Fibroblast of skin of right quadriceps (primary cell): ENCODE measurements around the gene ATP12A.

Experiments used
- DNase-seq: peaks from one replicate; pipeline ENCODE4 v3.0.0-alpha.2; 2013

ATP12A gene

DNA sequence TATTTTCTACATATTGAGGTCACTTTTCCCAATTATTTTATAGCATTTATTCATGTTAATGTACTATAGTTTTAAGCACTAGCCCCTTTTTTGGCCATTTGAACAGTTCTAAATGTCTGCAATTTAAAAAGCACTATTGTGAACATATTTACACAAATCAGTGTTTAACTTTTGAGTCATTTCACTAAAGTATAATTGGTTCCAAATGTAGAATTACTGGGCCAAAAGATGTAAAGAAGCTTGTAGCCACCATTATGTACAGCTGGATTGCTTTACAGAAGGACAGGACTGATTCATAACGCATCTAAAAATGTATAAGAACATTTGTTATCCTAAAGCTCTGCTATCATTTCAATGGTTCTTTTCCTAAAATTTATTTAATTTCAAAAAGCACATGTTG lies 16.6 kb upstream of the ATP12A start:
- DNase-seq, result peak; percentile 44

DNA sequence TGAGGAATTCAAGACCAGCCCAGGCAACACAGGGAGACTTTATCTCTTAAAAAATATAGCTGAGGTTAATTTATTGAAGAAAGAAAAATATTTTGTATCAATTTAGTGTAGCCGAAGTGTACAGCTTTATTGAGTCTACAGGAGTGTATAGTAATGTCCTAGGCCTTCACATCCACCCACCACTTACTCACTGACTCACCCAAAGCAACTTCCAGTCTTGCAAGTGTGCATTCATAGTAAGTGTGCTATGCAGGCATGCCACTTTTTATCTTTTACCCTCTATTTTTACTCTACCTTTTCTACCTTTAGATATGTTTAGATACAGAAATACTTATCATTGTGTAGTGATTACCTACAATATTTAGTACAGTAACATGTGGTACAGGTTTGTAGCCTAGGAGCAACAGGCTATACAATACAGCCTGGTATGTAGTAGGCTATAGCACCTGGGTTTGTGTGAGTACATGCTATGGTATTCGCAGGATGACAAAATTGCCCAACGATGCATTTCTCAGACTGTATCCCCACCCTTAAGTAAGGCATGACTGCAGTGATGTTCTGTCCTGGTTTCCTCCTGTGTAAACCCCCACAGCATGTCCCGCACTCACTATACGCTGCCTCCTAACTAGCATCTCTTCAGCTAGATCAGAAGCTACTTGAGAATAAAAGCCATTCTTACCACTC lies 15.3 kb upstream of the ATP12A start:
- peak; percentile 67 for DNase-seq

DNA sequence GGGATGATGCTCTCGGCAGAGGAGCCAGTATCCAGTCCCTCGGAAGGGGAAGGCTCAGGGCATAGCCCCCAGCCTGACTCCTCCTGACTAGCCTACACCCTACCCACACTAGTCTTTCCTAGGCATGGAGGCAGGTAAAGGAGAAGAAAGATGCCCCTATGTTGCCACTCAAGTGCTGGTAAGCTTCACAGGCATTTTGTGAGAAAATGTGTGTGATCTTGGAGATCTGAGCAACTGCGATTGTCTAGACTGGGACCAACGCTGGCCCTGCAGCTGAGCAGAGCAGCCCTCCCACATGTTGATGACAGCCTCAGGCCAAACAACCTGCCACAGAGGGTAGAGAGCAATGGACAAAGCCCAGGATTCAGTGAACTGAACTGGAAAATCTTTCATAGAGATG lies 11.7 kb upstream of the ATP12A start:
- no peak for DNase-seq

DNA sequence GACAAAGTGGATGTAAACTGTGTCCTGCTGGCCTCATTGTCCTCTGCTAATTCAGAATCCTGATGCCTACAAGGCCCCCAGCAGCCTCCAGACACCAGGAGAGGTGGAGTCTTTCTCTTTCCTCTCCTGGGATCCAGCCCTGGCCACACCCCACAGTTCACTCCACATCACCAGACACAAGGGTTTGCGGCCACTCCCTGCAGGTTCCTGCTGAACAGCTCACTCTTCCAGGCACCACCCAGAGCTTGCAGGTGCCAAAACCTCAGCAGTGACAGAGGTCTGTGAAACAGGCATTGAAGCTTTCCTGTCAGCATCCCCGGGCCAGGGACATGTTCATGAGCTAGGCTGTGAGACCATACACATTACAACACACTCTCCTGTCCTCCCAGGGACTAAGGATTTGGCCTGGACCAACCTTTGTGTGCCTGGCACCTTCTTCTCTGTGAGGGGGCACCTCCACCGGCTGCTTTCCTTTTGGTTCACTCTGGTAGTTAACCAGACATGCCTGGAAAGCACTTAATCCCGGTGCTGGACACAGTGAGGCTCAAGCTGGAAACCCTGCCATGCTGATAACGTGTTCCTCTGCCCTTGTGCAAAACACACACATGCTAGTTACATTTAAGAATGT lies 11.1 kb upstream of the ATP12A start:
- no peak for DNase-seq

DNA sequence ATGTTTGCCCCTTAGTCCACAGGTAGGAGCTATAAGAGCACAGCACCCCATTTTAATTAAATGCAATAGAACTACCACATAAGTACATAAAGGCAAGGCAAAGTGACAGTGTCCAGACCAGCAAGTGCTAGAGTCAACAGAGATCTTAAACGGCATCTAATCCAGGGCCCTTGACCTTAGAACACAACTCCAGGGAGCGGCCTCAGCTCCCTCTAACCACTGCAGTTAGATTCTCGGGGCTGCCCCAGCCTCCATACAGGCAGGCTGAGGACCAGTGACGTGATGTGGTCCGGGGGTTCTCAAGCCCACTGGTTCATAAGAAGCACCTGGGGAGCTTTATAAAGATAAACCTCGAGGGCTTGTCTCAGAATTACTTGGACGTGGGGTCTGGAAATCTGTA lies 10.0 kb upstream of the ATP12A start:
- no peak for DNase-seq

DNA sequence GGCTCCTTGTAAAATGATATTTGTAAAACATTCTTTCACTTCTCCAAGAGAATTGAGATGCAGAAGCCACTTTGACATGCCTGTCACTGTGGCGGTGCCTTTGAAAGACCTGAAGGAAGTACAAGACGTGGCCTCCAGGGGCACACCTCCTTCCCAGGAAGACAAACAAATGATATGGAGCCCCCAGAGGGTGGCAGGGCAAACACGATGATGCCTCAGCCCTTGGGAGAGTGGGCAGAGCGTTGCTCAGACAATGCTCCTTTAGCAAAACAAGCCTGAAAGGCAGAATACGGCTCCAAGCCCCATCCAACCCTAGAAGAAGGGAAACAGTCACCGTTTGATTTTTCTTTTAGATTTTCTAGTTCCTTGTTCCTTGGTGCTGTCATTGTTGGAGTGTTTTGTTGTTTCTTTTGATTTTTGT lies 9.2 kb upstream of the ATP12A start:
- DNase-seq, result peak; percentile 22

DNA sequence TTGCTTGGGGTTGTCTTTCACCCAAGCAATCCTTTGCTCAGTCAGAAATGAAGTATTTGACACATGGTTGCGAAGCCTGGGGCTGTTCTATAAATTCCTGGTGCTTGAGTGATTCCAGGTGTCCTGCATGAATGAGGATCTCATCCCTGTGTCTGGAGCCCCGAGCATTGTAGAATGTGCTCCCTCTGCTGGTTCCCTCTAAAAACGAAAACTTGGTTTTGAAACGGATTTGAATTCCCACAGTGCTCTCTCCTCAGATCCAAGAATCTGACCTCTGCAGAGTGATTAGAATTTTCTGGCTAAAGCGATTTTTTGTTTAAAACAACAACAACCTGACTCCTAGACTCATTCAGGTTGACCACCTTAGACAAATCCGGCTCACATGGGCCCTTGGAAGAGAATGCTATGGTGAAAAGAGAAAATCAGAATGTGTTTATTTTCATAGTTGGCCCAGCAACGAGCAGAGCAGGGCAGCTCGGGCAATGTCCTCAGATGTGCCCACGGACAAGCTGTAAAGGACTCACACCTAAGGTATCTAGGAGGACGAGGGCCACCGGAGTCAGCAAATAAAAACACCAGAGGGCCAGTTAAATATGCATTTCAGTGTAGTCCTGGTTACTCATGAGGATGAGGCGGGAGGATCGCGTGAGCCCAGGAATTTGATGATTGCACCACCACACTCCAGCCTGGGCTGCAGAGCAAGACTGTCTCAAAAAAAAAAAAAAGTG lies 8.7 kb upstream of the ATP12A start:
- peak; percentile 87 for DNase-seq

DNA sequence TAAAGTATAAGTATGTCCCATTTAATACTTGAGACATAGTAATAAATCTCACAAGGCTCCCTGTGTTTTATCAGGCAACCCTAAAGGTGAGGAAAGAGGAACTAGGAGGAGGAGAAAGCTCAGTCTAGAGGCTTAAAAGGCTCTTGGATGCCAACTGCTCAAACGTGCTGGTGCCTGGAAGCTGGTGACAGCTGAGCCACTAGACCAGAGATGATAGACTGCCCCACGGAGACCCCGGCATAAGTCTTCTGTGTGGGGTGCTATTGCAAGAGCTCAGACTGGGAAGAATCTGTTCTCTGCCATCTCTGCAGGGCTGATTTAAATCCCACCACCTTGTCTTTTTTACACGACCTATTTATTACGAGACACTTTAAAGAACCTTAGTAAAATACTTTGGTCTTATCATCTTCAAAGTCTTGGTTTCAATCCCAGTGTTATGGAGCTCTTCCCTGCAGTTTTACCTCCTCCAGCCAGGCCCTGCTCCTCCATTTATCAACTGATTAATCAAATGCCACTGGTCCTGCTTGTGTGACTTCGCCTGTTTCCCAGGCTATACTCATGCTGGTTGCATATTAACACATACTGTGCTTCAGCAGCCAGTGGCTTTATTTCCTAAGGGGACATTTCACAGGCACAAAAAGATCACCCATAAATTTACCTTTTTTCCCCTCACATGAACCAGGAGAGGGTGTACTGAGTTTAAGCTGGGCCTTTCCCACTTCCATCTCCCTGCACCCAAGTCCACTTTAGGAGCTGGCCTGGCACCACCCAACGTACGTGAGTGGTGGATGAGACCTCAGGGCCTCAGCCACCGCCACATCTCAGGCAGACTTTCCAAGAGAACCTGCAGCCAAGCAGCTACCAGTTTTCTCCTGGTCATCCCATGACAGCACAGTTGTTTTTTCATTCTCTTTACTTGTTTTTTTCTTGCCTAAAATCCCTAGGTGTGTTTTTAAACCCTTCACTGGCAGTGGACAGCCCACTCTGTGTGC lies 7.8 kb upstream of the ATP12A start:
- no peak for DNase-seq

DNA sequence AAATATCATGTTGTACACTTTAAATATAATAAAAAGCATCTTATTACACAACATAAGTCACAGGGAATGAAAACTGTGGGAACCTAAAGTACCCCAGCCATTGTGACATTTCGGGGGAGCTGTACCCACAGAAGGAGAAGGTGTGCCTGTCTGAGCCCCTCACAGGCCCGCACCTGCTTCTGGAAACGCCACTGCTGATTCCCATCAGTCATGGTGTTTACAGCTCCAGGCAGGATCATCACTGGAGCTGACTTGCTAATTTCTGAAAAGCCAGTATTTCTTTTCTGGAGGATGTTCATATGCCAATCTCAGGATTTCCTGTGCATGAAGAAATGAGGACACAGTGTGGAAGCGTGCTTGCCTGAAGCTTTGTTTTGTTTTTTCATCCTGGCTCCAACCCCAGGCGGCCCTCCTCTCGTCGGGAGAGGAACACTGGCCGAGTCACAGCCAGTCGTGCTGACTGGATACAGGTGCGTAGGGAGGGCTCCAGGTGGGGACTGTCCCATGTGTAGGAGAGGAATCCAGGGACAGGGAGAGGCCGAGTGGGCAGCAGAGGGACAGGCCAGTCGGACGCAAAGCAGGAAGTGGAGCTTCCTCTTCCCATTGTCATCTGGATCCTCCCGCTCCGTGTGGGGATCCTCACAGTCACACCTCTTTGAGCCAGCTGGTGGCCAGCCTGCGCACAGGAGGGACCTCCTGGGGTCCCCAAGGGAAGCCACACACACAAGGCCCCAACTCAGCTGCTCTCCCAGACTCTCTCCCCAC lies 4.2 kb upstream of the ATP12A start:
- DNase-seq, result no peak

DNA sequence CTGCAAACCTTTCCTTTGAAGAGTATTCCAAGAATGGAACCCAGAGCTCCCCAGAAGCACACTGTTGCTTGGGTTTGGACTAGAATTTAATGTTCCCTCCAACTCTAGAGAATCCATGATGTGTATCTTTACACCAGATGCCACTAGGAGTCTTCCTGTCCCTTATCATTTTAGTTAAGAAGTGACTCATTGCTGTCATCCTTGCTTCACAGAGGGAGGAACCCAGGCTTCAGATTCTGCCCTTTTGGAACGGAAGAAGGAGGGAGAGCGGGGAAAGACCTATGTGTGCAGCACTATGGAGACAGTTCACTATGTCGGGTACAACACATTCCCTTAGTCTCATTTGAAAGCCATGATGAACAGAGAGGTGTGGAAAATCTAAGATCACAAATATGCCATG lies 2.1 kb upstream of the ATP12A start:
- no peak for DNase-seq

DNA sequence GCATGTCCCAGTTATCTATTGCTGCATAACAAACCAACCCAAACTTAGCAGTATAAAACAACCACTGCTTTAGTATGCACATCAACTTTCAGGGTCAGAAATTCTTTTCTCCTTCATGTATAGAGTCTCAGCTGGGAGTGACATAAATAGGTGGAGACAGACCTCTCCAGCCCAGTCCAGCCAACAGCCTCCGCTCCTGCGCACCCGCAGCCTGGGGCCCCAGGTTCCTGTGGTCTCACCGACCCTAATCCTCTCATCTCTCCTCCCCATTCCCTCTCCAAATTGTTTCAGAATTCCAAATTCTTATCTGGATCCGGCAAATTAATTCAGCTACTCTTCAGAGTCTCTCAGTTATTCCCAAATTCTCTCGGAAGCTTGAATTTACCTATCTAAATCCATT lies 522 bp upstream of the ATP12A start:
- DNase-seq, result no peak

DNA sequence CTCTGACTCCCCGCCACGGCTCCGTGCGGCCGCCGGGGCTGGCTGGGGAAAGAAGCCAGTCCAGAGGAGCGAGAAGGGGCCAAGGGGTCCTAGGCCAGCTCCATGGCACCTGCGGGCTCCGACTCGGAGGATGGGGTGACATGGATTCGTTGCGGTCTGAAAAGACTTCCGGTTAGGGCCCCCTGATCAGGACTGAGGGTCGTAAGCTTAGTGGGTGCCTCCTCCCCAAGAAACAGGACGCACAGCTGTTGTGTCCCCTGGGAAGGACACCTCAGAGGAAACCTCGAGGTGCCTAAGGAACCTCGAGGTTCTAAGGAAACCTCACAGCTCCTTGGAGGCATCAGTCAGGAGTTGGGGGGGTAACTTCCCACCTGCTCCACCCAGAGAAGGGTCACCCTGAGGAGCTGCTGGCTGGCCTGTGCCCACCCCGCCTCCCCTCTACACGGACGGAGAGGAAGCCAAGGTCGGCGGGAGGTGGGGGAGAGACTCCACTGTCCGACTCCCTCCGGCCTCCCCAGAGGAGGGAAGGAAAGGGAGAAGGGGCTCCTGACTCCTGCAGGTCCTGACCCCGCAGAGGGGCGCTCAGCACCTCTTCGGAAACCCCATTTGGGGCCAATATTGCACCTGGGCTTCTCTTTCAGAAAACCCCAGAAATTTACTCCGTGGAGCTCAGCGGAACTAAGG lies 855 bp downstream of the ATP12A start:
- no peak for DNase-seq

DNA sequence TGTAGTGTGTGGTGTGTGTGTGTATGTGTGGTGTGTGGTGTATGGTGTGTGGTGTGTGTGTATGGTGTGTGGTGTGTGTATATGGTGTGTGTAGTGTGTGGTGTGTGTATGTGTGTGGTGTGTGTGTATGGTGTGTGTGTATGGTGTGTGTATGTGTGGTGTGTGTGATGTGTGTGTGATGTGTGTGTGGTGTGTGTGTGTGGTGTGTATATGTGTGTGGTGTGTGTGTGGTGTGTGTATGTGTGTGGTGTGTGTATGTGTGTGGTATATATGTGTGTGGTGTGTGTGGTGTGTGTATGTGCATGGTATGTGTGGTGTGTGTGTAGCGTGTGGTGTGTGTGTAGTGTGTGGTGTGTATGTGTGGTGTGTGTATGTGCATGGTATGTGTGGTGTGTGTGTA lies 1.7 kb downstream of the ATP12A start:
- no peak for DNase-seq

DNA sequence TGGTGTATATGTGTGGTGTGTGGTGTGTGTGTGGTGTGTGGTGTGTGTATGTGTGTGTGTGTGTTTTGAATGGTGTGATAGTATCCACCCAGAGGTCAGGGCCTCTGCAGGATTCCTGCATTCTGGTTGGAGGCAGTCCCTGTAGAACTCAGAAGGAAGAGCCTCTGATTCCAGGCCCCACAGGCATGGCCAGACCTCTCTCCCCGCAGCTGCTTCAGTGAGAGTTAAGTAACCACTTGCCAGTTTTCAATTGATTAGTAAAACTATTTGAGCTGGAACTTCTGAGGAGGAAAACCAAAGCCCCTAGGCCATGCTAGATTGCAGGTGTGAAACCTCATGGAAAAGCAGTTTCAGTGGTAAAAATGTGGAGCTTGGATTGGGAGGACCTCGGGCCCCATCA lies 2.1 kb downstream of the ATP12A start:
- DNase-seq, result no peak

DNA sequence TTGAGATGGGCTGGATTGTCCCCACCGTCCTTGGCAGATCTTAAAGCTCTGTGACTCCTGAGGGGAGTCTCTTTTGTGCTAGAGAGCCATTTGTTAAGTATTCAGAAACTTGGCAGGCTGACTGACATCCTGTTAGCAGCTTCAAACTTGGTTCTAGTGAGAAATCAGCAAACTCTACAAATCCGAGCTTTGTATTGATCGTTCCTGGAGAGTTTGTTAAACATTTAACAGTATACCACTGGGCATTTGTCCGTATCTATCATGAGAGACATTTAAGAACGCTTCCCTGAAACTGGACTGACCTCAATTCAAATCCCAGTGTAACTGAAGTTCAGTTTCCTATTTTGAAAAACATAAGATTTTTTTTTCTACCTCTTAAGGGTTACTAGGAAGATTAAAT lies 3.1 kb downstream of the ATP12A start:
- no peak for DNase-seq

DNA sequence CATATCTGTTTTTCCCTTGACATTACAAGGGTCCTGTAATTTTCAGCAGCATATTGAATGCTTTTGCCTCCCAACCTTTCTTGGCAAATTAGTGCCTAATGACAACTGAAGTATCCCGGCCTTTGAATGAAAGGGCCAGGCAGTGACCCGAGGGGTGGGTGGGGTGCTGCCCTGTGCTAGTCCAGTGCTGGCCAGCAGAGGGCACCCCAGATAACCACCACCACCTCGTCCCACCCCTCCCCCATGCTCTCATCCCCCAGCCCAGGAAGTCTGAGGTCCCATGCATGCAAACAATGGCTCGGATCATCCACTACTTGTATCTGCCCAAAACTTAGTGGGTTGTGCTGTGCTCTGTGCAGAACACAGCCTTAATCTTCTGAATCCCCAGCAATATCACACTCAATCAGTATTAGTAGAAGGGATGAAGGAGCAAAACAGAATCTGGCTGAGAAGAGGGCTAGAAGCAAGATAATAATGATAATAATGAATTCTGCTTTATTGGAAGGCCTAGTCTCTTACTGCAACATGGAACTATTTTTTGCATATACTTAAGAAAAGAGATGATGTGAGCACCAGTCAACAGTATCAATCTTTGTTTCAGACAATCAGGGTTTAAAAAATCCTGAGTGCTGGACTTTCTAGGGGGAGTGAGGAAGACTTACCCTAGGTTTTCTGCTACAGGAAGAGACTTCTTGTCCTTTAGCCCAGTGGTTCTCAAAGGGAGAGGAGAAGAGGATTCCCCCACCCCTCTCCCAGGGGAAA lies 3.8 kb downstream of the ATP12A start:
- peak; percentile 33 for DNase-seq

DNA sequence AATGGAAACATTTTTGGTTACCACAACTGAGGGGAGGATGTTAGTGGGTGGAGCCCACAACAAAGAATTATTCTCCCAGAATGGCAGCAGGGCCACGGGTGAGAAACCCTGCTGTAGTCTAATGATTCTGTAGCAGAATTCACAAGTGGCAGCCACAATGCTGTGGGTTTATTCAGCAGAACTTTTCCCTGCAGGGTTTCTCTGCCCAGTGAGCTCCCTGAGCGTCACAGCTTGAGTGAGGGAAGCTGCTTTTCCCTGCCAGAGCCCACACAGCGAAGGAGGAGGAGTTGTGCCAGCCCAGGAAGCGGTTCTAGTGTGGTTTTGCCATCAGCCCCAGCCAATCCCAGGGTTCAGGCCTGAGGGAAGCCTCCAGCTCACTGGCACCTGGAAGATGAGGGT lies 4.4 kb downstream of the ATP12A start:
- peak; percentile 31 for DNase-seq

DNA sequence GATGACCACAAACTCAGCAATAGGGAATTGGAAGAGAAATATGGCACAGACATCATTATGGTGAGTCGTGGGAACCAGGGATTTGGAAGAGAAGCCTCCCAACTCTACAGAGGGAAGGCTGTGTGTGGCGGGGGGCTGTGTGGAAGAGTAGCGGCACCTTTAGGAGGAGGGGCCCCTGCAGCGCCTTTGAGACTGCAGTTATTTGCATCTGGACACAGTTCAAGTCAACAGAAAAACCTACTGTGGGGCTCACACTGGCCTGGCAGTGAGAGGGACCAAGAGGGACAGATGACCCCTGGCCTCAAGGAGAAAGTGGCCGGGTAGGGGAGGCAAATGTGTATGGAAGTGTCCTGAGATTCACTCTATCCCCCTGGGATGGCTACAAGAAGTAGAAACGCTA lies 5.1 kb downstream of the ATP12A start:
- DNase-seq, result no peak

DNA sequence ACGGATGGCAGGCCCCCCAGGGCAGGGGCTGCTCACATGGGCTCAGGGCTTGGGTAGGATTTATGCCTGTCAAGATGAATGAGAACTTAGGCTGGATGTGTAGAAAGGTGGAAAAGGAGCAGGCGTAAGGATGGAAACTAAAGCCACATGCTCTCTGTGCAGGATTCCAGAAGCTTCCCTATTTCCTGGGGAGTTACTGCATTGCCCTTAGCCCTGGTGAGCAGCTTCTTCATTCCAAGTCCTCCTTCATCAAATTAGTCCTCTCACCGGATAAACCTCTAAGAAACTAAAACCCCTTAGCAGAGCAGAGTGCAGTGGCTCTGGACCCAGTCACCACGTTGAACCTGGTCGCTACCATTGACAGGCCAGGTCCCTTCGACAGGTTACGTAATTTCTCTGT lies 7.4 kb downstream of the ATP12A start:
- DNase-seq, result no peak

DNA sequence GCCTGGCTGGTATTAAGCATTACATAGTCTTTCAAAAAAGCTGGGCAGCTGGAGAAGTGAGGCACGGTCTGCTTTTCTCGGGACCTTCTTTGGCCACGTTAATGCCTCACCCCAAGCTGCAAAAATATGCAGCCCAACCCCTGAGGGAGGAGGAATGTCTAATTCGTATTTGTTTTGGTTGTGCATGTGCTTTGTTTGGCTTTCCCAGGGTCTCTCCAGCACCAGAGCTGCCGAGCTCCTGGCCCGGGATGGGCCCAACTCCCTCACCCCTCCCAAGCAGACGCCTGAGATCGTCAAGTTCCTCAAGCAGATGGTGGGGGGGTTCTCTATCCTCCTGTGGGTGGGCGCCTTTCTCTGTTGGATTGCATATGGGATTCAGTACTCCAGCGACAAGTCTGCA lies 7.9 kb downstream of the ATP12A start:
- DNase-seq, result no peak

DNA sequence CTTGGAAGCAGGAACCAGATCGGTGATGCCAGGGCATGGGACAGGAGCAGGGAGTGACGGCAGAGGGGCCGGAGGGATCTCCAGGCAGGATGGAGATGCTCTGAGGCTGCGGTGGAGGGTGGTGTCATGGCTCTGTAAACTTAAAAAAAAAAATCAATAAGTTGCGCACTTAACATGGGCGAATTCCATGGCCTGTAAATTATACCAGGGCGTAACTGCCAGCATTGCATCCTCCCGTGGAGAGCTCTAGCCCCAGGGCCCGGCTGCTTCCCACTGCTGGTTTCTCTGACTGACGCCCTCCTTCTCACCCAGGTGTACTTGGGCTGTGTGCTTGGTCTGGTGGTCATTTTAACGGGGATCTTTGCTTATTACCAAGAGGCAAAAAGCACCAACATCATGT lies 8.7 kb downstream of the ATP12A start:
- no peak for DNase-seq
